Skin epidermis (tissue), 12 donors: ENCODE measurements around the gene SCN9A.
A peak's percentile ranks its signal among the peaks of the same experiment; 100 is the strongest.
"Not testable (repeated sequence)": the region's sequence is repeated elsewhere in the genome, so short reads cannot be mapped to it uniquely, and the experiment has no call there.

ENCODE experiments used
- H3K27ac ChIP-seq, 21 experiments: fragments of 200-600 bp; sonication (generic) in 11 of 21; one replicate each; pipeline ENCODE4 v1.5.0; 2020; ENCODE audit warnings: mild to moderate bottlenecking in 3 of 21, inconsistent platforms in 2 of 21, moderate library complexity in 2 of 21
- H3K4me3 ChIP-seq, 7 experiments: fragments of 200-600 bp; sonication (generic) in 2 of 7; one replicate each; pipeline ENCODE4 v1.5.0; 2020; ENCODE audit warnings: inconsistent platforms in 2 of 7, mild to moderate bottlenecking in 2 of 7, moderate library complexity in 1 of 7

Gene SCN9A

DNA sequence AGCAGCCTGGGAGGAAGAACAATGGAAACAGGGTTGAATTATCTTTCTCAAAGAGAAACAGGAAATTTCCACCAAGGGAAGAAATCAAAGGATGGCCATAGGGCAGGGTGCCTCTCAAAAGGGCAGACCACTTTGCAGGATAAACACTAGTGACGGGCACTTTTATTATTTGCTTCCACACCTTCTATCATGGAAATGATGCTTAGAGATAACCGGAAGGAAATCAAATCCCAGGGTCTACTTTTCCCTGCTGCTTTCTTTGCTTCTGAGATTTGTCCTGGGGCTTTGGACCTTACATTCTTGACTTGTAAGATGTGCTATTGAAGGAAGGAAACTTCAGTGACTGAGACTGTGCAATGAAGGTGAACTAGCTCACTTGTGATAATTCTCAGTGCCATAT, 1.1 kb upstream of the SCN9A start:
- Histone ChIP-seq H3K4me3 (no peak overlapping the region), H3K27ac (no peak overlapping the region)

DNA sequence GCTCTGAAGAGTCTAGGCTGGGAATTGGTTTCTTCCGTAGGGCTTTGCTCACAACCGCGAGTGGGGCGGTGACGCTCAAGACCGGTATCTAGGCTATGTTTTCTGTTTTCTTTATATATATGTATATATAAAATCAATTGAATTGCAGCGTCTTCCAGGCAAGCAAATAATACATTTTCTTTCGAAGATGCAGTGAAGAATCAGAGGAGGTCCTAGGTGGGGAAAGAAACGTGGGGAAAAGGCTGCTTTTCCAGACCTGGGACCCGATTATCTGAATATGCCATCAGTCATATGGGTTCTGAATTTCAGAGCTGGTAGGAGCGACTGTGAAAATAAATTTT, 714 bp upstream of the SCN9A start:
- peak overlapping the region in 5 of 7 experiments; percentile 27 to 51 (median 36) for H3K4me3 ChIP-seq
- peak overlapping the region in 1 of 21 experiments; percentile 3 for H3K27ac ChIP-seq

GRCh38 chr2:166375195-166375735, 479 bp downstream of the SCN9A start:
- H3K4me3 ChIP-seq, result peak overlapping the region; percentile 23 to 51 (median 36)
- H3K27ac ChIP-seq, result peak overlapping the region in 2 of 21 experiments; percentile 2 to 25

DNA sequence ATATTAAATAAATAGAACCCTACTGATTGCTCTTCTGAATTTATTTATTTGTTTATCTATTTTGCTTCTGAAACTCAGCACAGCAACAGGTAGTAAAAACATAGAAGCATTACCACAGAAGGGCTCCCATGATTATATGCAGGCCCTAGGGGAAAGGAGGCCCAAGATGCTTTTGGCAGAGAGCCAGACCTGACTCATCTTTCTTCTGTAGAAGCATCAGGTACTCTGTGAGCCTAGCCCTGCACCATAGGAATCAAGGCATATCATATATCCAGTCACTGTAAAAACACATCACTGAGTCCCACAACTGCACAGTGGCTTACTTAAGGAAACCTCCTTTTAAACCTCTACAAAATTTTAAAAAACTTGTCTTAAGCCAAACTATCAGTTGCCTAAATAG, 1.8 kb downstream of the SCN9A start:
- Histone ChIP-seq H3K27ac (no peak overlapping the region), H3K4me3 (no peak overlapping the region)

- Histone ChIP-seq H3K27ac (no peak overlapping the region), H3K4me3 (no peak overlapping the region)
These were observed 2.2 kb downstream of the SCN9A start for GRCh38 chr2:166373539-166373938.

GRCh38 chr2:166373105-166373504, 2.6 kb downstream of the SCN9A start:
- Histone ChIP-seq H3K4me3 (no peak overlapping the region), H3K27ac (no peak overlapping the region)

GRCh38 chr2:166372046-166372445, 3.7 kb downstream of the SCN9A start:
- Histone ChIP-seq H3K27ac (no peak overlapping the region), H3K4me3 (no peak overlapping the region)

- Histone ChIP-seq H3K27ac (no peak overlapping the region), H3K4me3 (no peak overlapping the region)
These were observed 9.8 kb downstream of the SCN9A start for GRCh38 chr2:166365803-166366420.

- Histone ChIP-seq H3K27ac (no peak overlapping the region), H3K4me3 (no peak overlapping the region)
These were observed 10.5 kb downstream of the SCN9A start for GRCh38 chr2:166365239-166365638.

DNA sequence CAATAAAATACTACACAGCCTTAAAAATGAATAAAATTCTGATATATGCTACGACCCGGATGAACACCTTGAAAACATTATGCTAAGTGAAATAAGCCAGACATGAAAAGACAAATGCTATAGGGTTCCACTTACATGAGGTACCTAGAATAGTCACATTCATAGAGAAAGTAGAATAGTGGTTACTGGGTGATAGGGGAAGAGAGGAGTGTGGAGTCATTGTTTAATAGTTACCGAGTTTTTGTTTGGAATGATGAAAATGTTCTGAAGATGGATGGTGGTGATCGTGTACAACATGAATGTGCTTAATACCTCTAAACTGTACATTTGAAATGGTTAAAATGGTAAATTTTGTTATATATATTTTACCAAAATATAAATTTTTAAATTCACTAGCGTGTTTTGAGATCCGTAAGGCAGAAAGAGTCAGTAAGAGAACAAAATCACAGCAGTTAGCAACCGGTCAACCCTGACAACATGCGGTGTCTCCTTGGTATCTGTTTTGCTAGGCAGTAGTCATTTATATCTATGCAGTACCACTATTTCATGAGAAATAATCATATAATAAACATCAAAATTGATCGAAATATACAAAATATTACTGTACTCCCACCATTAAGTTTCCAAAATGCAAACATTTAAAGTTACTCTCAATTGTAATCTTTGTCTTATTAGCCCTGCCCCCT, 11.1 kb downstream of the SCN9A start:
- Histone ChIP-seq H3K27ac (no peak overlapping the region), H3K4me3 (no peak overlapping the region)

DNA sequence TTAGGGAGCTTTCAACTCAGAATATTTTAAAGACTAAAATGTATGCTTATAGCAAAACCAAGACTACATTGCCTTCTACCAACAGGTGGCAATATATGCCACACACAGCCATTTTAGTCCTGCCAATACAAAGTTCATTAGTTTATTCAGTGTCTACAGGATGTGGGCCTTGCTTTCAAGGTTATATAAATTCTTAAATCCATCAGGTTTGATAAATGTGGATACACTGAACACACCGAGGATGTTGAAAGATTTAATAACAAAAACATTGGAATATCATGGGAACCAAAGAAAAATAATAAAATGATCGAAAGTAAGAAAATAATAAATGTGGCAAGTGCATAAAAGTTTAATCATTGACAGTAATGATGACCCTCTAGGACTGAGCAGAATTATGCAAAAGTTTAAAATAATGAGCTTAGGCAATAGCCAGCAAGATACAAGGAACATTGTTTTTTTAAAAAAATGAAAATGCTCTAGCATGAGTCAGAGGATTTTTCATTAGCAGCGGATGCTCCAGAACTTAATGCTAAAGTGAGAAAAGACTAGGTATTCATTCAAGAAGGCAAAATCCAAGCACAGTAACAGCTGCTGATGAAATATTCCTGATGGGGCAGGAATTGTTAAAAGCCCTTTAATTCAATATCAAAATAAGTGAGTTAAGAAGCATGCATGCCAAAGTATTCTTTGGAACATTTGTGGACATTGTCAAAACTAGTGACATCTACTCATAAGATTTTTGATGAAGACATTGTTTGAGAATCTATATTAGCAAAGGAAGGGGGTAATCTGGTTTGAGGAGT, 14.2 kb downstream of the SCN9A start:
- Histone ChIP-seq H3K4me3 (no peak overlapping the region), H3K27ac (no peak overlapping the region)

DNA sequence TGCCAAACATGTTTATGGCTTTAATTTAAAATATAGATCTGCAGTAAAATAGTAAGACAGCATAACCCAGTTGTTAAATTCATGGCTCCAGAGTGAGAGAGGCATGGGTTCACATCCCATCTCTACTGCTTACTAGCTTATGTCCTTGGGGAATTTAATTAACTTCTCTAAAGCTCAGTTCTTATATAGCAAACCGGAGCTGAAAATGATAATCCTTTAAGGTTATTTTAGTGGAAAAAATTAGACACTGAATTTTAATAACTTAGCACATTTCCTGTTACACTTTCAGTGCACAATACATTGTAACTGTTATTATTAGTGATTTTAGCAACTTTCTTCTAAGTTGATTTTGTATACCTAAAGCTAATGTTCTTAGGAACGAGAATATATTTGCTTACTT, 14.8 kb downstream of the SCN9A start:
- Histone ChIP-seq H3K27ac (no peak overlapping the region), H3K4me3 (no peak overlapping the region)

- H3K4me3 ChIP-seq, result no peak overlapping the region
- H3K27ac ChIP-seq, result no peak overlapping the region
These were observed 15.3 kb downstream of the SCN9A start for GRCh38 chr2:166360426-166360825.

DNA sequence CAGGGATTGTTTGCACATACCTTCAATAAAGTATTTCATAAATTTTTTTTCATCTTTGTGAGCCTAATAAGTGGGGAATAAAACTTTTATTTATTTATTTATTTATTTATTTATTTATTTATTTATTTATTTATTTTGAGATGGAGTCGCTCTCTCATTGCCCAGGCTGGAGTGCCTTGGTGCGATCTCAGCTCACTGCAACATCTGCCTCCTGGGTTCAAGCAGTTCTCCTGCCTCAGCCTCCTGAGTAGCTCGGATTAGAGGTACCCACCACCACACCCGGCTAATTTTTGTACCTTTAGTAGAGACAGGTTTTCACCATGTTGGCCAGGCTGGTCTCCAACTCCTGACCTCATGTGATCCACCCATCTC, 17.8 kb downstream of the SCN9A start:
- H3K4me3 ChIP-seq, H3K27ac ChIP-seq: not testable (repeated sequence)

DNA sequence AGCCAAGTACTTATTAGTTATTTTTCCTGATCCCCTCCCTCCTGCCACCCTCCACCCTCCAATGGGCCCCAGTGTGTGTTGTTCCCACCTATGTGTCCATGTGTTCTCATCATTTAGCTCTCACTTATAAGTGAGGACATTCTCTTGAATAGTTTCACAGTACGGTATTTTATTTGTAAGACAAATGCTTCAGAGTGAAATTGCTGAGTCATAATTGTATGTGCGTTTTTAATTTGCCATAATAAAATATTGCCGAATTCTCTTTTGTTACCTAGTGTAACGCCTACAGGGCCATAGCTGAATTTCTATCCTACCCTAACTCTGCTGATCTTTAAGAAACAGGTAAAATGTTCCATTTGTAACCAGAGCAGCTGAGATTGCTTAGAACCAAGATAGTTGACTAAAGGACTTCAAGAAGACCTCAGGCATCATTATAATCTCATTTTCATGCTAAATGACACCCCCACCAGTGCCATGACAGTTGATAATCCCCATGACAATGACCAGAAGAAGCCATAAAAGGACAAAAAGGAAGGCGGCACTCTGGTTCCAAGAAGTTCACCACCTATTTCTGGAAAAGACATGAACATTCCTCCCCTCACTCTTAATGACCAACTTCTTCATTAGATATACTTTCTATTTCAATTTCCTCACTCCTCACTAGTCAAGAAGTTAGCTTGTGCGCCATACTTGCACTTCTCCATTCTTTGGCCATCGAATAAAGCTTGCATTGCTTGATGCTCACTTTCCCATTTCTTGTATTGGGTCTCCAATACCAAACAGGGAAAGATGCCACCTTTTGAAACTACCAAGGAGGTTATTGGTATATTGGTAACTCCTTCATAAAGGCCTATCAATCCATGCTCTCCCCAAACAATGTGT, 18.4 kb downstream of the SCN9A start:
- Histone ChIP-seq H3K27ac (no peak overlapping the region), H3K4me3 (no peak overlapping the region)

DNA sequence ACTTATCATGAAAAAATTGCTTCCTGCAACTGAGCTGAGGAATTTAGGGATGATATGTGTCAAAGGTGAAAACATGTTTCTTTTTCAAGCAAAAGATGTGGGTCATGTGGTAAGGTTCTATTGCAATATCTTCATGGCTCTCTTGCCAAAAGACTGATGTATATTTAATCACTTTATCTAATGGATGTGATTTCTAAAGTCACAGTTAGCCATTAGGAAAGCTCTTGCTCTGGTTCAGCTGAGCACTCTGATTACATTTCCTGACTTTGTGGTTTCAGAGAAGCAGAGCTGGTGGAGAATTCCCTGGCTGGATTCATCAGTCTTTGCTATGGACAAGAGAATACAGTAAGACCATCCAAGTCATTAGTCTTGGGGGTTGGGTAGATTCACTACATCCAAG, 24.4 kb downstream of the SCN9A start:
- Histone ChIP-seq H3K27ac (no peak overlapping the region), H3K4me3 (no peak overlapping the region)

DNA sequence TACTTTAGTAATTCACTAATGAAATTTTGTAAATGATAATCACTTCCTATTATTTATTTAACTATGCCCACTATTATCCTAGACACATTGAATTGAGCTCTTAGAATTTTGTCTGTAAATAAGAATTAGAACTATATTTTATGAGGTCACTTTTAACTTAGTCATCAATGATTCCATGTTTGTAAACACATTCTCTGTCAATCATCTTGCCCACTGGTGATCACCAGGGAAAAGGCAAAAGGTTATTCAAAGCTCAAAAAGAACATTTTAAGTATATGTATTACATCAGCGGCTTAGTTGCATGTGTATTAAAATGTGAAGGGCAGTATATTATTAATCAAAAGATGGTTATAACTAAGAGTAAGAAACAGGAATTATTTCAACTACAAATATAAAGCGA, 25.2 kb downstream of the SCN9A start:
- Histone ChIP-seq H3K4me3 (no peak overlapping the region), H3K27ac (no peak overlapping the region)

DNA sequence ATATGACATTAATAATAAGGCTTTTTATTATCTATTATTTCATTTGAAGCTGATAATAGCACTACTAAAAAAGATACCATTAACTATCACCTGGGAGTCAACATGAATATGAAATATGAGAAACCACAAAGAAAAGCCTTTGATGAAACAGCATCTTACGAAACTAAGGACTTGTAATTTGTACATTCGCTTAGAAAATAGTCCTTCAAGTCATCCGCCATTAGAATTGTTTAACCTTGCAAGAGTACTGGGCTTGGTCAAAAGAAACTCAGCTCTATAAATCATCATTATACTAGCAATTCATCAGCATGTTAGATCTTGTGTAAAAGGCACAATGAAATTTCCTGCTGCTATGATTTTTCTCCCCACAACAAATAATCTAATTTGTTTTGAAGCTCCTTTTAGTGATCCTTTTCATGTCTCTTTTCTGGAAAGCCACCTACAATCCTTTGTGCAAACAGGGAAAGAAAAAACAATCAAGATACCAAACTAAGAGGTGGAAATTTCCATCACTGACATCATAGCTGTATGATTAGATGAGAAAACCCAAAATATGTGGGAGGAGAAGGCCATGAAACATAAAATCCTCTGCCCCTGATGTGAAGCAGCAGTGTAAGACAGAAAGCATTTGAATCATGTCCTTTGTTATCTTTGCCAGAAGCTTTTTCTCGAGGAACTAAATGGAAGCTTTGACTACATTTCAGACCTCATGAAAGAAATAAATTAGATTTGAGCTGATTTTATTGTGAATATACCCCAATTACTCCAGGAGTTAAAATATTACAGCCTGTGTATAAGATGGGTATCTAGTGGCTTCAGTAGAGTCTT, 31.2 kb downstream of the SCN9A start:
- no peak overlapping the region for H3K27ac ChIP-seq
- no peak overlapping the region for H3K4me3 ChIP-seq

- H3K27ac ChIP-seq, result no peak overlapping the region
- no peak overlapping the region for H3K4me3 ChIP-seq
These were observed 32.3 kb downstream of the SCN9A start for GRCh38 chr2:166343467-166343866.
